ENCODE data around the gene SEMA6B.

The SEMA6B gene

GRCh38 chr19:4586691-4587090 is 27.2 kb upstream of the SEMA6B start:
- no peak for DNase-seq

- DNase-seq = no peak
Measured at GRCh38 chr19:4586245-4586644, 26.8 kb upstream of the SEMA6B start.

- DNase-seq = no peak
Measured at GRCh38 chr19:4585556-4585955, 26.1 kb upstream of the SEMA6B start.

- no peak for DNase-seq
Measured at GRCh38 chr19:4584670-4585460, 25.4 kb upstream of the SEMA6B start.

GRCh38 chr19:4583961-4584669 is 24.6 kb upstream of the SEMA6B start:
- no peak for DNase-seq

- DNase-seq = no peak
Measured at GRCh38 chr19:4582980-4583842, 23.7 kb upstream of the SEMA6B start.

- no peak for DNase-seq
Measured at GRCh38 chr19:4581666-4582553, 22.4 kb upstream of the SEMA6B start.

GRCh38 chr19:4580961-4581665 is 21.6 kb upstream of the SEMA6B start:
- no peak for DNase-seq

GRCh38 chr19:4580021-4580901 is 20.8 kb upstream of the SEMA6B start:
- DNase-seq = no peak

GRCh38 chr19:4579389-4579788 is 19.9 kb upstream of the SEMA6B start:
- no peak for DNase-seq

- DNase-seq = no peak
Measured at GRCh38 chr19:4578552-4579248, 19.2 kb upstream of the SEMA6B start.

GRCh38 chr19:4577020-4577782 is 17.7 kb upstream of the SEMA6B start:
- no peak for DNase-seq

GRCh38 chr19:4576016-4576933 is 16.8 kb upstream of the SEMA6B start:
- DNase-seq = peak; percentile 65 to 71

GRCh38 chr19:4575267-4576015 is 16.0 kb upstream of the SEMA6B start:
- no peak for DNase-seq

- DNase-seq = no peak
Measured at GRCh38 chr19:4573682-4574081, 14.2 kb upstream of the SEMA6B start.

GRCh38 chr19:4571305-4571917 is 11.9 kb upstream of the SEMA6B start:
- no peak for DNase-seq

- no peak for DNase-seq
Measured at GRCh38 chr19:4570916-4571304, 11.4 kb upstream of the SEMA6B start.
